CD4-positive, alpha-beta T cell treated with Interleukin-6 for 4 hours (primary cell): ENCODE measurements around the gene ZNF624.

Experiments used
- DNase-seq: peaks from one replicate; pipeline ENCODE4 v3.0.0-alpha.2; 2020; ENCODE audit warnings: mixed read lengths

ZNF624 gene

DNA sequence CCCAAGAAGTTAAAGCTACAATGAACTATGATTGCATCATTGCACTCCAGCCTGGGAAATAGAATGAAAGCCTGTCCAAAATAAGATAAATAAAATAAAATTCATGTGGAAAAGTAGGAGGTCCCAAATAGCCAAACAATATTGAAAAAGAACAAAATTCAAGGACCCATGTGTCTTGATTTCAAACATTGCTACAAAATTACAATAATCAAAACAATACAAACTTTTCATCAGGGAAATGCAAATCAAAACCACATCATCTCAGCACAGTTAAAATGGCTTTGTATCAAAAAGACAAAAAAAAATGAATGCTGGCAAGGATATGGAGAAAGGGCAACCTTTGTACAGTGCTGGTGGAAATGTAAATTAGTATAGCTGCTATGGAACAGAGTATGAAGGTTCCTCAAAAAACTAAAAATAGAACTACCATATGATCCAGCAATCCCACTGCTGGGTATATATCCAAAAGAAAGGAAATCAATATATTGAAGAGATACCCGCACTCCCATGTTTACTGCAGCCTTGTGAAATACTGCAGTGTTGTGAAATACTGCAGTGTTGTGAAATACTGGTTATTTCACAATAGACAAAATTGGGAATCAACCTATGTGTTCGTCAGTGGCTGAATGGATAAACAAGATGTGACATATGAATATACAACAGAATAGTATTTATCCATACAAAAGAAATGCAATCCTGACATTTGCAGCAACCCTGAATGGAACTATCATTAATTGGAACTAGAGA lies 60.1 kb downstream of the ZNF624 start:
- DNase-seq: no peak

DNA sequence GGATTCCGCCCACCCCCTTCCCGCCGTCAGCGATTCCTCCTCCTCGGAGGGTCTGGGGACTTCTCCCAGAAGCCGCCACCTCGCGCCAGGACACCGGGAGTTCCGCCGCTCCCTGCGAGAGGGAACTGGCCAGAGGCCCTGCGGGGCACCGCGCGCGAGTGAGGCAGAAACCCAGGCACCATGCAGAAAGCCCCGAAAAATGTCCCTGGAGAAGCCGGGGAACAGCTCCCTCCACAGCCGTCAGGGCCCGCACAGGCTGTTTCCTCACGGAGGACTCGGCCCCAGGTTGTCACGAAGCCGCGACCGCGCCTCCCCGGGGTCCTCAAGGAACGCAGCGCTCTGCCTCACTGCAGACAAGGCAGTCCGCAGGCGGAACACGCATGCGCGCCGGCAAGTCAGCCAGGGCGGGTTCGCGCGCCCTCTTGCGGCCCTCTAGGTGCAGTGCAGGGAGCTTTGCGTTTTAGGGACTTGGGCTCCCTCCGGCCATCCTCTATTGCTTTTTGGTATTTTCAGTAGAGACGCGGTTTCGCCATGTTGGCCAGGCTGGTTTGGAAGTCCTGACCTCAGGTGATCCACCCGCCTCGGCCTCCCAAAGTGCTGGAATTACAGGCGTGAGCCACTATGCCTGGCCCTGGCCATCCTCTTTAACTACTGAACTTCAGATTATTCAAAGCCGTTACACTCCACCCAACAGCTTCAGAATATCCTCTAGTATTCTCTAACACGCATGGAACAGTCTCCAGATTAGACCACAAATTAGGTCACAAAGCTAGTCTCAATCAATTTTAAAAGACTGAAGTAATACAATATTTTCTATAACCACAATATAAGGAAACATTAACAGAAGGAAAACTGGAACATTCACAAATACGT lies 64.3 kb downstream of the ZNF624 start:
- DNase-seq: peak; percentile 93

DNA sequence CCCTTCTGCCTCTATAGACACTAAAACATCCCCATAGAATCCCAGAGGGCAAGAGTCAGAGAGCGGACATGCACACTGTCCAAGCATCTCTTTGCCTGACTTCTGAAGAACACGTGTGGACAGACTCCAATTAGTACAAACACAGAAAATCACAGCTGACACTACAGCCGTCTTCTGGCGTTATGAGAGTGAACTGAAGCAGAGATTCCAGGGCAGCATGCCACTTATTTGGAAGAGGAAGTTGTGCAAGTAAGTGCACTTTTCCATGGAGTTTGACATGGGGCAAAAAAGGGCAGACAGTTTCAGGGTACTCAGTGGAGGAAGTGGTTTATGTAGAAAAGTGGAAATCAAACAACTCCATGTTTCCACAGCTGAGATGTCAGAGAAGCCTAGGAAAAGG lies 67.9 kb downstream of the ZNF624 start:
- DNase-seq: no peak

GRCh38 chr17:16584273-16584995 lies 69.2 kb downstream of the ZNF624 start:
- peak; percentile 96 for DNase-seq

GRCh38 chr17:16583781-16584180 lies 69.9 kb downstream of the ZNF624 start:
- DNase-seq: no peak

DNA sequence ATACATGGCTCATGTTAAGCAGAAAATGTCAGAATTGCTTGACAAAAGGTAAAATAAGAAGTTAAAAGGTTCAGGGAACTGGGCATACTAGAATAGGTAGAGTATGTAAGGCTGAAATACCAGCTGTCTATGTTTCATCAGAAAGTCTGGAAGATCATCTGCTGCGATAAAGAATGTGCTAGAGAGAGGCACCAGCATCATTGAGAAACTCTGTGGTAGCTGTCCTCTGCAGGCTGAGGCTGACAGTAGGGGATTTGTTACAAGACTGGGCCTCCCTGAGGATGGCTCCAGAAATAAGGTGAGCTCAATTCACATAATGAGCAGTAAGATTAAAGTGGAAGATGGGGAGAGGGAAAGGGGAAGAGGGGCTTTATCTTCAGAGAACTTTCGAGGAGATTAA lies 80.2 kb downstream of the ZNF624 start:
- DNase-seq: no peak
